ENCODE measurements around the gene HNRNPAB.
A peak's percentile ranks its signal among the peaks of the same experiment; 100 is the strongest.
"Not testable (repeated sequence)": the region's sequence is repeated elsewhere in the genome, so short reads cannot be mapped to it uniquely, and the experiment has no call there.

HNRNPAB gene

DNA sequence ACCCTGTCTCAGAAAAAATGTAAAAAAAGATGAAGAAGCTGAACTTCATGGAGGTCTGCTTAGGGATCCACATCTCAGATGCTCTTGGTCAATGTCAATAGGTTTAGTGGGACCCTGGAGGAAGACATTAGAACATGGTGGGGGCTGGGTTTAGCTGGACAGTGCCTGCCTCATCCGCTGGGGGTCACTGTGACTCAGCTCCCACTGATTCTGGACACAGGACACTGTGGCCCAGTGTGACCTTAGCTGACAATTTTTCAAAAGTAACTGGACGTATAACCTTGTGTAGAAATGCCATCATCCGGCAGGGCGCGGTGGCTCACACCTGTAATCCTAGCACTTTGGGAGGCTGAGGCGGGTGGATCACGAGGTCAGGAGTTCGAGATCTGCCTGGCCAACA, 7.3 kb upstream of the HNRNPAB start:
- DNase-seq (ENCODE audit: low spot score), result no peak

GRCh38 chr5:178198151-178198550, 6.2 kb upstream of the HNRNPAB start:
- DNase-seq (ENCODE audit: low spot score), result not testable (repeated sequence)

- no peak for DNase-seq (ENCODE audit: low spot score)
These were observed 5.6 kb upstream of the HNRNPAB start for GRCh38 chr5:178198706-178199105.

DNA sequence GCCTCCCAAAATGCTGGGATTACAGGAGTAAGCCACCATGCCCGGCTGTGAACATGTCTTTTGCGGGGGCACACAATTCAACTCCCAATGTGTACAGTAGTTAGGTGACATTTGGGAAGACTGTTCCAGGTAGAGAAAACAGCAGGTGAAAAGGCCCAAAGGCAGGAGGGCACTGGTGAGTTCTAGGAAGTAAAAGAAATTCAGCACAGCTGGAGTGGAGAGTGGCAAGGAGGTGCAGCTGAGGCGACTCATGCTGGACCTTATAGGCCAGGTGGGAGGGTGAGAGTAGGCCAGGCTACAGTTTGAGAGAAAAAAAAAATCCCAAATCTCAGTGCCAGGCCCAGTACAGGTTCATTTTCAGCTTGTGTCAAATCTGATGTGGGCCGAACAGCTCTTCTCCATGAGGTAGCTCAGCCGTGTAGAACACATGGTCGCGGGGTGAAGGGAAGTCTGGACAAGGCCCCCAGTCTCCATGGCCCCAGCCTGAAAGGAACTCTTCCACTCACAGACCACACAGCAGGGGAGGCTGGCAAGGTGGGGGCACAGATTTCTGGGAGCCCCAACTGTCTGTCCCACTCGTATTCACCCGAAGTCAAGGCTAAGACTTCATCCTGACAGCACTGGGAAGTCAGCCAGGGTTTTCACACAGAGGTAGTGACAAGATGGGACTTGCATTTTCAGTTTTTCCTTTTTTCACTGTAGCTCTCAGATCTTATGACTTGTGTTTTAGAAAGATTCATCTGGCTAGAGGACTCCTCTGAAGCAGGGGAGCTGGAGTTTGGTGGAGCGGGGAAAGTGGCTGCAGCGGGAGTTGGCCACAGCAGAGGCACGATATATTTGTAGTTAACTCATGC, 4.5 kb upstream of the HNRNPAB start:
- no peak for DNase-seq (ENCODE audit: low spot score)

DNA sequence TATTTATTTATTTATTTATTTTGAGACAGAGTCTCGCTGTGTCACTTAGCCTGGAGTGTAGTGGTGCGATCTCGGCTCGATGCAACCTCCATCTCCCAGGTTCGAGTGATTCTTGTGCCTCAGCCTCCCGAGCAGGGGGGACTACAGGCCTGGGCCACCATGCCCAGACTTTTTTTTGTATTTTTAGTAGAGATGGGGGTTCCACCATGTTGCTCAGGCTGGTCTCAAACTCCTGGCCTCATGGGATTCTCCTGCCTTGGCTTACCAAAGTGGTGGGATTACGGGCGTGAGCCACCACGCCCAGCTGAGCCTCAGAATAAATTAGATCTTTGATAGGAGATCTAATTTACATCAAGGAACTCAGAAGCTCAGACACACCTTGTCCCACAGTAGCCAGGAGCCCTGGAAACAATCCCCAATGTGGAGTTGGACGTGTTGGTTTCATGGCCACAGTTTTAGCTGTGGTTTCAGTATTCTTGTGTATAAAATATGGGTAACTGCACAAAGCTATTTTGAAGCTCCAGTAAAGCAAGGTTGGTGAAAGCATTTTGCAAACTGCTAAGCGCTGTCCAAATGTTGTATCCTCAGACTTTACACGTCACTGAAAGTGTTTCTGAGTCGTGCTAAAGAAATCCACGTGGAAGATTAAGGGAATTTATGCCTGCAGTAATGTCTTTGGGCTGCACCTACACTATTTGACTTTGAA, 3.0 kb upstream of the HNRNPAB start:
- DNase-seq (ENCODE audit: low spot score), result no peak

DNA sequence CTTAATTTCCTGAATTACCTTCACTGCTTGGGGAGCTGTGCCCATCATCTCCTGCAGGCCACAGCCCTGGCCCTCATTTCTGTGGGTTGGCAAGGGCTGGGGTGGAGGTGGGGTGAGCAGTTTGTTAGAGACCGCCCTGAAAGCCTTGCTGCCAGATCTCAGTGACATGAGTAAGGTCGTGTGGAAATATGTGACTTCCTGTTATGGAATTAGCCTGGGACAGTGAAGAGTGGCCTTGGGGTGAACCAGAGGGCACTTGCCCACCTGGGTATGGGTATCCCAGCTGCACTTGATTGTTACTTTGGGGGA, 2.5 kb upstream of the HNRNPAB start:
- no peak for DNase-seq (ENCODE audit: low spot score)

DNA sequence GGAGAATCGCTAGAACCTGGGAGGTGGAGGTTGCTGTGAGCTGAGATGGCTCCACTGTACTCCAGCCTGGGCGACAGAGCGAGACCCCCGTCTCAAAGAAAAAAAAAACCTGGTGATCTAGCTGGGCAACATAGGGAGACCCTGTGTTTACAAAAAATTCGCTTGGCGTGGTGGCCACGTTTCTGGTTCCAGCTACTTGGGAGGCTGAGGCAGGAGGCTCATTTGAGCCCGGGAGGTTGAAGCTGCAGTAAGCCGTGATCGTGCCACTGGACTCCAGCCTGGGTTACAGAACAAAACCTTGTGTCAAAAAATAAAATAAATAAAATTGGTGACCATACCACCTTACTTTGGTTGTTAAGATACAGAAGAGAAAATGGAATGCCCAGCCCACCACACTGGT, 1.8 kb upstream of the HNRNPAB start:
- DNase-seq (ENCODE audit: low spot score), result no peak

- no peak for DNase-seq (ENCODE audit: low spot score)
These were observed 607 bp upstream of the HNRNPAB start for GRCh38 chr5:178203670-178204181.

GRCh38 chr5:178204935-178205748, 809 bp downstream of the HNRNPAB start:
- peak; percentile 72 for DNase-seq (ENCODE audit: low spot score)

DNA sequence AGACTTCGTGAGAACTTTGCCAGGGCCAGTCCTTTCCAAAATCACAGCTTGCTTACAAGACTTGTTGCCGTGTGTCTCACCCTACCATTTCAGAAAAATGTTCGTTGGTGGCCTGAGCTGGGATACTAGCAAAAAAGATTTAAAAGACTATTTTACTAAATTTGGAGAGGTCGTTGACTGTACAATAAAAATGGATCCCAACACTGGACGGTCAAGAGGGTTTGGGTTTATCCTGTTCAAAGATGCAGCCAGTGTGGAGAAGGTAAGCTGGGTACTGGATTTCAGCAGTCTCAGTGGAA, 1.4 kb downstream of the HNRNPAB start:
- DNase-seq (ENCODE audit: low spot score), result no peak

GRCh38 chr5:178206166-178207101, 2.1 kb downstream of the HNRNPAB start:
- DNase-seq (ENCODE audit: low spot score), result peak; percentile 11

DNA sequence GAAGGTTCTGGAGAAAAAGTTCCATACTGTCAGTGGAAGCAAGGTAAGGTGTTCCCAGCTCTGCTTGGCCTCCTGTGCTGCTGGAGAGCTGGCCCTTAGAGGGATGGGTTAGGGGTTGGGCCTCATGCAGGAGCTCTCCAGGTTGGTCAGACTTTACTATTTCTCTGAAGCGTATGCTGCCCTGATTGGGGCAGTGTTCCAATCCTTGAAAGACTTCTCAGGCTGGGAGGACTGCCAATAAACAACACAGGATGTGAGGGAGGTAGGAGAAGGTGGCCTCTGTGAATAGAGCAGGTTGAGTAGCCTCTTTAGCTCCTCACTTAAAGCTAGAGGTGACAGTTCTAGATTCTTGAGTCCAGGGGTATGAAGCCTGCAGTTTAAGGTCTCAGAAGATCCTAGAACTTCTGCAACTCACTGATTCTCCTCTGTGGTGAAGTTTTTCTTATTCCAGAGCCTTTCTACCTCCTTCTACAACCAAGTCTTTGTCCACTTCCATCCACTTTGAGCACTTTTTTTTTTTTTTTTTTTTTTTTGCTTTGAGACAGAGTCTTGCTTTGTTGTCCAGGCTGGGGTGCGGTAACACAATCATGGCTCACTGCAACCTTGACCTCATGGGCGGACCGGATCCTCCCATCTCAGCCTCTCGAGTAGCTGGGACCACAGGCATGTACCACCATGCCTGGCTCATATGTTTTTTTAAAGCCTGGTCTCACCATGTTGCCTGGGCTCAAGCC, 3.0 kb downstream of the HNRNPAB start:
- no peak for DNase-seq (ENCODE audit: low spot score)

- DNase-seq (ENCODE audit: low spot score), result no peak
These were observed 3.6 kb downstream of the HNRNPAB start for GRCh38 chr5:178207917-178208280.

GRCh38 chr5:178208540-178209227, 4.4 kb downstream of the HNRNPAB start:
- no peak for DNase-seq (ENCODE audit: low spot score)

DNA sequence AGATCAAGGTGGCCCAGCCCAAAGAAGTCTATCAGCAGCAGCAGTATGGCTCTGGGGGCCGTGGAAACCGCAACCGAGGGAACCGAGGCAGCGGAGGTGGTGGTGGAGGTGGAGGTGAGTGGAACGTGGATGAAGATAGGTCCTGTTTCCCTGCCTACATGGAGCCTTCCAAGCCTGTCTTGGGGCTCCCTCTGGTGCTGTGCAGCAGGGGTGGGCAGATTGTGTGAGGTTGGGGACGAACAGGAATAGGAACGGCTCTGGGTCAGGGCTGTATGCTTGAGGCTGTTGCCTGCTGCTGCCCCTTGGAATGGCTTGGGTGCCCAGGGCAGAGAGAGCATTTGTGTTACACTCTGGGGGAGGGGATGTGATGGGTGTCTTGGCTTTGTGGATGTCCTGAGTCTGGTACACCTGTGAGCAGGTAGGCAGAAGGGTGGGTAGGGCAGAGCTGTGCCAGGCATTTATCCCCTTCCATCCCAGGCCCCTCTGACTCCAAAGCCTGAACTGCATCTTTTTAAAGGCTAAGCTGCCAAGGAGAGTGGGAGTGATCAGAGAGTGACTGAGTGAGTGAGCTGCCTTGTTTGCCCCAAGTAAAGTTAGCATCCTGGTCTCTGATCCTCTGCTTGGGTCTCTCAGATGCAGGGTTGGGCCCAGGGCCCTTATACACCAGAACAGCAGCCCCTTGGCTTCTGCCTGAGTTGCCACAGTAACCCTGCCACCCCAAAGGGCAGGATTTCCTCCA, 5.2 kb downstream of the HNRNPAB start:
- no peak for DNase-seq (ENCODE audit: low spot score)

- DNase-seq (ENCODE audit: low spot score), result no peak
These were observed 5.8 kb downstream of the HNRNPAB start for GRCh38 chr5:178210073-178210535.

DNA sequence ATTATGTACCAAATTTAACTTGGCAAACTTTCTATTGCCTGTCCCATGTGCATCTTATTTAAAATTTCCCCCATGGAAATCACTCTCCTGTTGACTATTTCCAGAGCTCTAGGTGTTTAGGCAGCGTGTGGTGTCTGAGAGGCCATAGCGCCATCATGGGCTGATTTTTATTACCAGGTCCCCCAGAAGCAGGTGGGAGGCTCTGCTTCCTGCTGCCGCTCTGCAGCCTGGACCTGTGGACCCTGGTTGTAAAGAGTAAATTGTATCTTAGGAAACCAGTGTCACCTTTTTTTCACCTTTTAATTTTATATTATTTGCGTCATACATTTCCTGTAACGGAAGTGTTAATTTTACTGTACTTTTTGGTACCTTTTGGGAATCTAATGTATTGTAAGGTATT, 6.4 kb downstream of the HNRNPAB start:
- no peak for DNase-seq (ENCODE audit: low spot score)

DNA sequence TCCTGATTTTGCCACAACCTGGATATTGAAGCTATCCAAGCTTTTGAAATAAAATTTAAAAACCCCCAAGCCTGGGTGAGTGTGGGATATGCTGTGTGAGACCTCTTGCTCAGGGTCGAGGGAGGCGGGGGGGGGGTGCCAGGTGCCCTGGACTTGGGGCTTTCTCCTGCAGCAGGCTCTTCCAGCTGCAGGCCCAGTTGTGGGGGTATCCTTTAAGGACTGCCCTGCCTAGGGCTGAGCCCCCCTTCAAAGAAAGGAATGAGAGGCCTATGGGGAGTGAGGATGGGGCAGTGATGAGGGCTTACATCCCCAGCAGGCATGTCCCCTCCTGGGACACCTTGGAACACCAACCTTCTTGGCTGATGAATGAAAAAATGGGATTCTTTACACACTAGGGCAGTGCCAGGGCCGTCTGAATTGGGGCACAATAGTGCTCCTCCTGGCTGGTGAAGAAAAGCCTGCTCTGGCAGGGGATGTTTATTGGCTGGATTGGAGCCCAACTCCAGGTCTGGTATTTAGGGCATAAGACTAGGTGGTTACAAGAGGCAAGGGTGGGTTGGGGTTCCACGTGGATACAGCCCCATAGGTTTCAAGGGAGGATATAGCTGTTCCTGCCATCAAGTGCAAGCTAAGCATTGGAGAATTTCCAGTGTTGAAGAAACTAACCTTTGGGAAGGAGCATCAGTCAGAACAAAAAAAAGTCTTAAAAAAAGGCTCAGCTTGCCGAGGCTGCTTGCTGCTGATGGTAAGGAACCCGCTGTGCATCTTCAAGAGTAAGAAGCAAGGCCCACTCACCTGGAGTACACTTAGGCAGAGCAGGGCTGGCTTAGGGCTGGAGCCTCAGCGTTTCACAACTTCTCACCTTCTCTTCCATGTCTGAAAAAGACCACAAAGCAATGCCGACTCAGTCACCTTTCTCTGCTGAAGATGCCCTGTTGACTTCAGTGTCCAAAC, 7.0 kb downstream of the HNRNPAB start:
- no peak for DNase-seq (ENCODE audit: low spot score)

Measured in CD4-positive, alpha-beta T cell treated with Interleukin-2 at 100 ng/mL for 4 hours (primary cell).